Rectal smooth muscle tissue (tissue), 1 donor: Measurements from ENCODE around the gene SLC8A1.

Experiments used
- H3K27ac ChIP-seq: one replicate; pipeline ENCODE4 v1.7.0; 2013; ENCODE audit warnings: low read depth, low read length, inconsistent platforms
- H3K27me3 ChIP-seq: one replicate; pipeline ENCODE4 v1.7.0; 2013; ENCODE audit warnings: low read length; ENCODE audit not compliant: control insufficient read depth, insufficient read depth
- H3K36me3 ChIP-seq: one replicate; pipeline ENCODE4 v1.7.0; 2013; ENCODE audit warnings: low read length; ENCODE audit not compliant: control insufficient read depth, insufficient read depth
- H3K4me1 ChIP-seq: one replicate; pipeline ENCODE4 v1.7.0; 2013; ENCODE audit warnings: low read length; ENCODE audit not compliant: control insufficient read depth, insufficient read depth
- H3K4me3 ChIP-seq: one replicate; pipeline ENCODE4 v1.7.0; 2013; ENCODE audit warnings: low read length
- H3K9ac ChIP-seq: one replicate; pipeline ENCODE4 v1.7.0; 2013; ENCODE audit warnings: low read length

Gene SLC8A1

DNA sequence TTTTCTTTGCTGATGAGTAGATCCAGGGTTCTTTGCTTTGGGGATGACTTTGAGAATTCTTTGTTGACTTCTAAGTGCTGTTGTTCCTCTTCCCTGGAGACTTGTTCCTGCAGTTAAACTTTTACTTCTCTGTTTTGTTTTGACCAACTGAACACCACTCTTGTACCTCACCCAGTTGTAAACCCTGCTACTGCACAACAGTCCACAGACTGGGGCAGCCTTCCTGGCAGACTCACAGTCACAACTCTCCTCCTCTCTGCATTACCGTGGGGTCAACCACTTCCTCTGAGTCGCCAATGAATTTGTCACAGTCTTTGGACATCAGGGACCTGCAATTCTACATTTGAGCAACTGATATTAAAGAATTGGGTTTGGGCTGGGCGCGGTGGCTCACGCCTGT is 3.8 kb upstream of the SLC8A1 start:
- peaks cover 10% of the 10 kb centered on the region for H3K4me1 ChIP-seq
- no peak overlapping the region for H3K4me3 ChIP-seq
- H3K36me3 ChIP-seq = no peaks in the 10 kb centered on the region
- H3K27me3 ChIP-seq = no peaks in the 10 kb centered on the region
- H3K27ac ChIP-seq = peak overlapping the region; percentile 24
- H3K9ac ChIP-seq = no peak overlapping the region

GRCh38 chr2:40454321-40454720 is 2.4 kb upstream of the SLC8A1 start:
- no peak overlapping the region for H3K4me3 ChIP-seq
- H3K27me3 ChIP-seq = no peaks in the 10 kb centered on the region
- H3K36me3 ChIP-seq = no peaks in the 10 kb centered on the region
- peaks cover 10% of the 10 kb centered on the region for H3K4me1 ChIP-seq
- H3K9ac ChIP-seq = no peak overlapping the region
- peak overlapping the region; percentile 22 for H3K27ac ChIP-seq

DNA sequence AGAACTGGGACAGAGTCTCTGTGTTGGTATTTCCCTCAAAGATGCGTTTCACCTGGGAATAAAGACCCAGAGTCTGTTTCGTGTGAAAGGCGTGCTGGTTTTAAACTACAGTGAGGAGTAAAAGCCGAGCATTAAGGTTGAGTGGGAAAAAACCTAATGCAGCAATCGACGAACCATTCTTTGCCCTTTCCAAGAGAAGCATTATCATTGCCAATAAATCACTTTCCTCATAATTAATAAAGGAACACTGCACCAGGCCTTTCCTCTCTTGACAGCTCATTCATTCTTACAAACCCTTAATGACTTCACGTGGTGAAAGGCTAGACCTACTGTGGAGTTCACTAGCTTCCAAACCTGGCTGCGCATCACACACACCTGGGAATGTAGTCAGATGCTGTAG is 896 bp upstream of the SLC8A1 start:
- Histone ChIP-seq H3K4me3 (peak overlapping the region; percentile 69), H3K9ac (no peak overlapping the region), H3K4me1 (peaks cover 15% of the 10 kb centered on the region), H3K27me3 (no peaks in the 10 kb centered on the region), H3K36me3 (no peaks in the 10 kb centered on the region), H3K27ac (peak overlapping the region; percentile 86)

DNA sequence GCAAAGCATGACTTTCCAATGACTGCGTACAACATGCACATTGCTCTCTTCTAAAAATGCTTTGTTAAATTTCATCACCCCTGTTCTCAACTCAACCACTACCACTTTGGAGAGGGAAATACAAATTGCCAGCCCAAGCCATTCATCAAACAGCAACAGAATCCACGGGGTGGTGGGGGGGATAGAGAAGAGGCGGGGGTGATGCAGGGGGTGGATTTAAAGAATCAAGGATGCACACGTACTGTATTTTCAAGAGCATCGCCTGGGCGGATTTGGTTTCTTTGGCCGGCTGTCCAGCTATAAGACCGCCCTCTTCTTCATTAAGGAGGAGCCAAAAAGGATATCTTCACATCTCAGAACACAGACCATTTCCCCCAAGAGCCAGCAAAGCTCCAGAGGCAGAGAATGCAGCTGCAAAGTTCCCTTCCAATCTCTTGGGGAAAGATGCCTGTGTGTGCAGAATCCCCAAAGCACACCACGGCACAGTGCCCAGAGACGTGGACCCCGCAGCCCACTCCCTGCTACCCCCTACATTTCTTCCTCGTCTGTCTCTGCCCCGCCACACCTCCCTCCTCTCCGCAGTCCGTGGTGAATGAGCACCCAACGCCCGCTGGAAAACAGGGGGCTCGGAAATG is 977 bp downstream of the SLC8A1 start:
- H3K4me1 ChIP-seq = peaks cover 15% of the 10 kb centered on the region
- H3K27me3 ChIP-seq = no peaks in the 10 kb centered on the region
- H3K27ac ChIP-seq = peak overlapping the region; percentile 86
- H3K9ac ChIP-seq = no peak overlapping the region
- H3K36me3 ChIP-seq = no peaks in the 10 kb centered on the region
- H3K4me3 ChIP-seq = peak overlapping the region; percentile 67

DNA sequence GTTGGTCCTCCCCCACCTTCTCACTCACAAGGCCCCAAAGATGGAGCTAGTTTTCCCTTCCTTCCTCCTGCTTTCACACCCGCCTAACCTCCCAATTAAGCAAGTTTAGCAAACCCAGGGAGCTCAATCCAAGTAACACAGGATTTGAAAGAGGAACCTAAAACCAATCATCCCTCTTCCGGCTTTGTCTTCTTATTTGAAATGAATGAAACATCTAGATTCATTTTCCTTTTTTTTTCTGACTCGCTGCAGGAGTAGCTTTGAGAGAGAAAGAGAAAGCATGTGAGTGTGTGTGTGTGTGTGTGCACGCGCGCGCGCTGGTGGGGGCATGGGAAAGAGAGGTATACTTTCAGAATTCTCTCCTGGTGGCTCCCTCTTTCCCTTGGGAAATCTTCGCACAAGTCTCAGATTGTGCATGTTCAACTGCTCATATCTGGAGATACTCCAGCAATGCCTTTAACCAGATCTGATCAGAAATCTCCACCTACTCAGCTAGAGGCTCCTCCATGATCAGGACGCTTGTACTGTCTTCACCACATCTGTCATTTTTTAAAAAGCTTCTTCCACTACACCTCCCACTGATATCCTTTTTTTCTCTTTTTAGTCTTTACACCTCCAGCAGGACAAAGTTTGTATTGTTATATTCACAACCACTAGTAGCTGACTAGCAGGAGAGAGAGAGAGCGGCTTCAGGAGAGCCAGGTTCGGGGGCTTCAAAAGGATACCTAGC is 1.7 kb downstream of the SLC8A1 start:
- H3K4me1 ChIP-seq = peaks cover 11% of the 10 kb centered on the region

DNA sequence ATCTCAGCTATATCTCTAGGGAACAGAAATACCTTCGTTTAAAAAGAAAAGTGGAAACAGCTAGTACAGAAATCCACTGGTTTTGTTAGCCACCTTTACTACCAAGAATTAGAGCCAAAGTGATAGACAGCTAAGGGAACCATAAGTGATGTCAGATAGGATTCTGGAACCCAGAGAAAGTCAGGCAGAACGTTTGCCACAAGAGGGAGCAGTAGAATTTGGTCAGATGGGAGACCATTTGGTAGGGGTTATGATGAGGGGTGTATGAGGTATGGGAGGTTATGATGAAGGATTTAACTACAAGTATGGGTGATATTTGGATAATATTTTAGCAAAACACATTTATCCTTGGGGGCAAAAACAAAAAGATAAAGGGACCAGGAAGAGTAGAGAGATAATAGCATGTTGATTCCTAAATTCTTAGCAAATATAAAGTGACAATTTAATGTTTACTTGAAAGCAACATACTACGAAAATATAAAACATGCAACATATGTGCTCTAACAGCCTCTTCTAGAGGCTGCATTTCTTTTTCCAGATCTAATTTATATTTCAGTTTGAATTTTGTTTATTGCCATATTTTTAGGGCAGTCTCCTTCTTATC is 3.3 kb downstream of the SLC8A1 start:
- H3K27ac ChIP-seq = peak overlapping the region; percentile 63
- H3K27me3 ChIP-seq = no peaks in the 10 kb centered on the region
- no peak overlapping the region for H3K9ac ChIP-seq
- H3K36me3 ChIP-seq = no peaks in the 10 kb centered on the region
- no peak overlapping the region for H3K4me3 ChIP-seq
- H3K4me1 ChIP-seq = peaks cover 11% of the 10 kb centered on the region

More for the DNA sequence above, 1.7 kb downstream of the SLC8A1 start:
- peak overlapping the region; percentile 67 for H3K4me3 ChIP-seq
- H3K27ac ChIP-seq = peak overlapping the region; percentile 86
- H3K27me3 ChIP-seq = no peaks in the 10 kb centered on the region
- H3K9ac ChIP-seq = no peak overlapping the region
- no peaks in the 10 kb centered on the region for H3K36me3 ChIP-seq

GRCh38 chr2:40445467-40445866 is 6.4 kb downstream of the SLC8A1 start:
- no peaks in the 10 kb centered on the region for H3K36me3 ChIP-seq
- H3K4me1 ChIP-seq = peaks cover 5% of the 10 kb centered on the region
- no peak overlapping the region for H3K9ac ChIP-seq
- no peaks in the 10 kb centered on the region for H3K27me3 ChIP-seq
- no peak overlapping the region for H3K27ac ChIP-seq
- H3K4me3 ChIP-seq = no peak overlapping the region

DNA sequence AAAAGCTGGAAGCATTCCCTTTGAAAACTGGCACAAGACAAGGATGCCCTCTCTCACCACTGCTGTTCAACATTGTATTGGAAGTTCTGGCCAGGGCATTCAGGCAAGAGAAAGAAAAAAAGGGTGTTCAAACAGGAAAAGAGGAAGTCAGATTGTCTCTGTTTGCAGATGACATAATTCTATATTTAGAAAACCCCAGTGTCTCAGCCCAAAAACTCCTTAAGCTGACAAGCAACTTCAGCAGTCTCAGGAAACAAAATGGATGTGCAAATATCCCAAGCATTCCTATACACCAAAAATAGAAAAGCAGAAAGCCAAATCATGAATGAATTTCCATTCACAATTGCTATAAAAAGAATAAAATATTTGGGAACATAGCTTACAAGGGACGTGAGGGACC is 11.1 kb downstream of the SLC8A1 start:
- Histone ChIP-seq H3K27me3 (no peaks in the 10 kb centered on the region), H3K4me1 (peaks cover 9% of the 10 kb centered on the region), H3K9ac (no peak overlapping the region), H3K27ac (no peak overlapping the region), H3K4me3 (no peak overlapping the region), H3K36me3 (no peaks in the 10 kb centered on the region)

DNA sequence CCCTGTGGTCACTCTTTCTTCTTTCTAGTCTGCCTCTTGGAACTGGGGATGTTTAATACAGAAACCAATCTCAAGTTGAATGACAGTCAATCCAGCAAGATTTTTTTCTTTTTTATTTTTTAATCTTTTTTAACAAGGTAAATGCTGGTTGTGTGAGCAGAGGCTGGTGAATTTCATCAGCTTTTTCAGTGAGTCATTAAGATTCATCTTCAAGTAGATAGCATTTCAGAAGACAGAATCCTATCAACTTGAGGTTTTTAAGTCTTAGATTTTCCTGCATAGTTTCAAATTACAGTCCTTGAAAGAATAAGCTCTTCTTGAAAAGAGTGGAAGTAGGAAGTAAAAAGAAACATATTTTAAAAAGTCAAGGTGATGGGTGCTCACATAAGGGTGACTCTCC is 12.4 kb downstream of the SLC8A1 start:
- no peaks in the 10 kb centered on the region for H3K36me3 ChIP-seq
- peaks cover 12% of the 10 kb centered on the region for H3K4me1 ChIP-seq
- no peak overlapping the region for H3K27ac ChIP-seq
- no peak overlapping the region for H3K9ac ChIP-seq
- H3K27me3 ChIP-seq = no peaks in the 10 kb centered on the region
- H3K4me3 ChIP-seq = no peak overlapping the region

GRCh38 chr2:40436093-40436475 is 15.8 kb downstream of the SLC8A1 start:
- H3K9ac ChIP-seq = no peak overlapping the region
- H3K27me3 ChIP-seq = no peaks in the 10 kb centered on the region
- H3K27ac ChIP-seq = no peak overlapping the region
- no peaks in the 10 kb centered on the region for H3K36me3 ChIP-seq
- no peak overlapping the region for H3K4me3 ChIP-seq
- peaks cover 25% of the 10 kb centered on the region for H3K4me1 ChIP-seq

- Histone ChIP-seq H3K4me1 (peaks cover 30% of the 10 kb centered on the region), H3K36me3 (no peaks in the 10 kb centered on the region)
These were observed 16.3 kb downstream of the SLC8A1 start for GRCh38 chr2:40435426-40436092.

DNA sequence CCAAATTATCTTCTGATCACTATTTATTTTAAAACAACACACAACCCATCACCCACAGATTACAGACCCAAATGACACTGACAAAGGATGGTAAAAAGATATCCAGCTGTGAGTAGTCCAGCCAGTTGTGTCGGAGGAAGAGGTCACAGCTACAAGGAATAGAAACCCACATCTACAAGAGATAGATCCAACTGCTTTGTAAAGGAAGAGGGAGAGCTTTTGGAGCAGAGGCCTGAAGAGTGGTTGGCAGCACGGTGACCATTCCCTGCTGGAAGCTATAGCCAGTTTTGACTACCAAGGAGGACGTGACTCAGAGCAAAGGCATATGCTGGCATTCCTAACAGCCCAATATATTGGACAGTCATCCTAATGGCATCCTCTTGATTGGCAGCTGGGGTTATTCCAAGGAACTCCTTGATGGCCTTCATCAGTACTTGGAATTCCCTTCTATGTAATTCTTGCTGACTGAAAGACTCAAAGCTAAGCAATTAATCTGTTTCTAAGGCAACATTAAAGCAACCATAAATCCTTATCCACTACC is 17.1 kb downstream of the SLC8A1 start:
- H3K27me3 ChIP-seq = no peaks in the 10 kb centered on the region
- no peak overlapping the region for H3K9ac ChIP-seq
- peak overlapping the region; percentile 57 for H3K27ac ChIP-seq
- H3K4me1 ChIP-seq = peaks cover 30% of the 10 kb centered on the region
- H3K4me3 ChIP-seq = no peak overlapping the region
- no peaks in the 10 kb centered on the region for H3K36me3 ChIP-seq

More at GRCh38 chr2:40435426-40436092, 16.3 kb downstream of the SLC8A1 start:
- Histone ChIP-seq H3K27ac (peak overlapping the region; percentile 57), H3K9ac (no peak overlapping the region), H3K27me3 (no peaks in the 10 kb centered on the region), H3K4me3 (no peak overlapping the region)
